AG04450 (cell line): Measurements from ENCODE around the gene ABCC3. TPM values are rescaled to one million over a fixed set of nuclear protein-coding genes. Genes with fewer than 3 reads are reported as not detected.
A peak's percentile ranks its signal among the peaks of the same experiment; 100 is the strongest.

Source experiments
- CTCF ChIA-PET: fragments of 300-600, 350-600 bp; formaldehyde crosslinking; extraction: SDS; loops from one replicate; lab custom pipeline; 2022; ENCODE audit warnings: antibody characterized with exemption, inconsistent platforms; lab: Charles Lee
- POLR2A ChIA-PET: fragments of 350-600 bp; formaldehyde crosslinking; extraction: SDS; loops from one replicate; lab custom pipeline; 2021; ENCODE audit warnings: antibody characterized with exemption, inconsistent platforms; lab: Yijun Ruan, JAX
- DNase-seq: peaks from one replicate; pipeline ENCODE4 v3.0.0-alpha.2; 2011; ENCODE audit warnings: low read depth, low spot score
- H3K27ac ChIP-seq: one replicate; pipeline ENCODE4 v1.5.1; 2012; ENCODE audit warnings: low read depth, low read length, control low read depth
- H3K27me3 ChIP-seq: one replicate; pipeline ENCODE4 v1.6.0; 2012; ENCODE audit warnings: low read length; ENCODE audit not compliant: control insufficient read depth, insufficient read depth
- H3K4me3 ChIP-seq: 2 replicates; pipeline ENCODE4 v1.5.1; 2011; ENCODE audit warnings: mild to moderate bottlenecking, low read depth, low read length, control low read depth
- H3K9me3 ChIP-seq: 2 replicates; pipeline ENCODE4 v1.5.1; 2012; ENCODE audit warnings: low read length; ENCODE audit not compliant: control insufficient read depth, insufficient read depth
- CTCF ChIP-seq: IDR thresholded peaks from 2 replicates; pipeline ENCODE4 v1.5.1; 2011; ENCODE audit warnings: low read depth, low read length, control low read depth, inconsistent platforms
- polyA plus RNA-seq: library from polyadenylated mRNA; depleted of rRNA; stranded (reverse); fragments of >200 nt; gene quantifications from 2 replicates; pipeline ENCODE4 v1.2.3, GENCODE V29; 2011

The ABCC3 gene
- polyA plus RNA-seq, 1 experiment = 21.7 TPM

- Histone ChIP-seq H3K27me3 (peaks cover 6% of the 10 kb centered on the region), H3K27ac (no peak overlapping the region), H3K9me3 (no peaks in the 10 kb centered on the region), H3K4me3 (no peak overlapping the region)
- ChIA-PET POLR2A (no interaction called here), CTCF (interaction anchor here (0.5 to 8.7 kb wide), 8 partner anchors 9 to 98 kb away, joined by 3 to 134 read pairs (median 4); no protein-coding TSS in a partner anchor)
- TF ChIP-seq CTCF = no peak
- no peak for DNase-seq
Measured at GRCh38 chr17:50629902-50630301, 4.8 kb upstream of the ABCC3 start.

- Histone ChIP-seq H3K9me3 (no peaks in the 10 kb centered on the region), H3K4me3 (no peak overlapping the region), H3K27ac (no peak overlapping the region), H3K27me3 (peaks cover 6% of the 10 kb centered on the region)
- DNase-seq = no peak
- ChIA-PET CTCF (interaction anchor here (0.8 to 8.7 kb wide), 9 partner anchors 8 to 97 kb away, joined by 3 to 134 read pairs (median 5); no protein-coding TSS in a partner anchor), POLR2A (no interaction called here)
- peak; percentile 72 for TF ChIP-seq CTCF
Measured at GRCh38 chr17:50630524-50631194, 4.0 kb upstream of the ABCC3 start.

GRCh38 chr17:50631195-50631907, 3.3 kb upstream of the ABCC3 start:
- no peaks in the 10 kb centered on the region for H3K9me3 ChIP-seq
- no peak overlapping the region for H3K4me3 ChIP-seq
- no peak for DNase-seq
- no peak overlapping the region for H3K27ac ChIP-seq
- ChIA-PET CTCF (interaction anchor here (0.8 to 1.9 kb wide), 4 partner anchors 62 to 96 kb away, joined by 4 to 17 read pairs (median 5); no protein-coding TSS in a partner anchor), POLR2A (no interaction called here)
- peaks cover 6% of the 10 kb centered on the region for H3K27me3 ChIP-seq
- no peak for TF ChIP-seq CTCF

- no peak for DNase-seq
- Histone ChIP-seq H3K9me3 (no peaks in the 10 kb centered on the region), H3K27me3 (peaks cover 6% of the 10 kb centered on the region), H3K27ac (no peak overlapping the region), H3K4me3 (no peak overlapping the region)
- no peak for TF ChIP-seq CTCF
- POLR2A ChIA-PET = no interaction called here
- CTCF ChIA-PET = interaction anchor here (0.8 to 1.7 kb wide), 4 partner anchors 50 to 96 kb away, joined by 4 to 5 read pairs (median 4); no protein-coding TSS in a partner anchor
Measured at GRCh38 chr17:50631908-50632571, 2.6 kb upstream of the ABCC3 start.
